ENCODE measurements around the gene PDE11A.
A peak's percentile ranks its signal among the peaks of the same experiment; 100 is the strongest.
"Not testable (repeated sequence)": the region's sequence is repeated elsewhere in the genome, so short reads cannot be mapped to it uniquely, and the experiment has no call there.

Gene PDE11A

DNA sequence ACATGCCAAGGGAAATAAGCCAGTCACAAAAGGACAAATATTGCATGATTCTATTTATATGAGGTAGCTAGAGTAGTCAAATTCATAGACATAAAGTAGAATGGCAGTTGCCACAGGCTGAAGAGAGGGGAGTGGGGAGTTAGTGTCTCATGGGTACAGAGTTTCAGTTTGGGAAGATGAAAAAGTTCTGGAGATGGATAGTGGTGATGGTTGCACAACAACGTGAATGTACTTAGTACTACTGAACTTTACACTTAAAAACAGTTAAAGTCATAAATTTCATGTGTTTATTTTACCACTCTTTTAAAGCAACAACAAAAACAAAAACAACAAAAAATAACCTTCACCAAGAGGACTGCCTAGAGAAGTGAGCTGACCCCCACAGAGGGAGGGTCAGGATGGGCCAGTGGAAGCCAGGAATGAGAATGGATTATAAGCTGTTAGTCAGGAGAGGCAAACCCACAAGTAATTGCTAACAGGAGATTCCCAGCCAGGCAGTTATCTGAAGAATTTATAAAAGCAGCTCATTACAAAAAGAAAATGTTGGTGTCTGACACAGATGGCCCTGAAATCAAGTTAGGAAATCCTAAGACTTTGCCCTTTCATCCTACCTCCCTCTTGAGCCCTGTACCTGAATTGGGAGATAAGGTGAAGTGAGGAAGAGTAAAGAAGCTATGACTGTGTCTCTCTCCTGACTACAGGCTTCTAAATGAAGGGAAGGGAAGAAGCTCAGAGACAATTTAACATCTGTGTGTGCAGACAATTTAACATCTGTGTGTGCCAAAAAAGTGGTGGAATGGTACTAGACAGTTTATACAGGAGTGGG, 263.4 kb downstream of the PDE11A start:
- TF ChIP-seq, protein P1, sequence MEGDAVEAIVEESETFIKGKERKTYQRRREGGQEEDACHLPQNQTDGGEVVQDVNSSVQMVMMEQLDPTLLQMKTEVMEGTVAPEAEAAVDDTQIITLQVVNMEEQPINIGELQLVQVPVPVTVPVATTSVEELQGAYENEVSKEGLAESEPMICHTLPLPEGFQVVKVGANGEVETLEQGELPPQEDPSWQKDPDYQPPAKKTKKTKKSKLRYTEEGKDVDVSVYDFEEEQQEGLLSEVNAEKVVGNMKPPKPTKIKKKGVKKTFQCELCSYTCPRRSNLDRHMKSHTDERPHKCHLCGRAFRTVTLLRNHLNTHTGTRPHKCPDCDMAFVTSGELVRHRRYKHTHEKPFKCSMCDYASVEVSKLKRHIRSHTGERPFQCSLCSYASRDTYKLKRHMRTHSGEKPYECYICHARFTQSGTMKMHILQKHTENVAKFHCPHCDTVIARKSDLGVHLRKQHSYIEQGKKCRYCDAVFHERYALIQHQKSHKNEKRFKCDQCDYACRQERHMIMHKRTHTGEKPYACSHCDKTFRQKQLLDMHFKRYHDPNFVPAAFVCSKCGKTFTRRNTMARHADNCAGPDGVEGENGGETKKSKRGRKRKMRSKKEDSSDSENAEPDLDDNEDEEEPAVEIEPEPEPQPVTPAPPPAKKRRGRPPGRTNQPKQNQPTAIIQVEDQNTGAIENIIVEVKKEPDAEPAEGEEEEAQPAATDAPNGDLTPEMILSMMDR (IDR thresholded peaks at IDR 0.05; ENCODE audit: low read depth, low read length), result no peak
- no peak for DNase-seq (ENCODE audit: extremely low read depth, low read depth)

DNA sequence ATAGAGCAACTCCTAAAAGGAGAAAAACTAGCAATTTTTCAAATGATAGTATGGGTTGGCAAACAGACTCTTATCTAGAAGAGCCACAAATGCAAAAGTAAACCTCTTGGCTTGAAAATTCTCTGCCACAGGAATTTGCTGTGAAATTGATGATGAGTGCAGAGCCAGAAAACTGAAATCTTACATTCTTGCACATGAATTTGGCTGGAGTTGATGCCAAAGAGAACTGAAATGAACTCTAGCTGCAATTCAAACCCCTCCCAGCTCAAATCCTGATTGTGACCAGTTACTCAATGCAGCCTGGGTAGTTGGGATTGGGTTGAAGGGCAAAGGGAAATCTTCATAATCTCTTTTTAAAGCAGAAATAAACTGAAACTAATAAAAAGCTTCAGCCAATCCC, 266.6 kb downstream of the PDE11A start:
- DNase-seq (ENCODE audit: extremely low read depth, low read depth), result no peak

DNA sequence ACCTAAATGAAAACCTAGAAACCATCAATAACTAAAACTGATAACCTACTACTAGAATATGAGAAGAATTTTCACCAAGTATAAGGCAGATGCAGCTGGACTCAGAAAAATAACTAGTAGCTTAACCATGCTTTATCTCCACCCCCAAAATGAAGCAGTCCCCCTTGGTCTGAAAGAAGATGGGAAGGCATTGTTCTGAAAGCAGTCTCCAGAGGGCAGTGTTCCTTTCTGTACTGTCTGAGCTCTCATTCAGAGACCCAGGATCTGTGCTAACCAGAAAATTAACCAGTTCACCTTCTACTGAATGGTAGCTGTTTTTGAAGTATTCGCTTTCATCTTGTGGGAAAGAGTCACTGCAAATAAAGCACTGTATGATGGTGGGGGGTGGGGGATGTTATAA, 273.0 kb downstream of the PDE11A start:
- TF ChIP-seq, protein P1 (IDR thresholded peaks at IDR 0.05; ENCODE audit: low read depth, low read length), result peak; percentile 55
- no peak for DNase-seq (ENCODE audit: extremely low read depth, low read depth)

More for the DNA sequence above, 266.6 kb downstream of the PDE11A start:
- TF ChIP-seq, protein P1 (IDR thresholded peaks at IDR 0.05; ENCODE audit: low read depth, low read length), result no peak

DNA sequence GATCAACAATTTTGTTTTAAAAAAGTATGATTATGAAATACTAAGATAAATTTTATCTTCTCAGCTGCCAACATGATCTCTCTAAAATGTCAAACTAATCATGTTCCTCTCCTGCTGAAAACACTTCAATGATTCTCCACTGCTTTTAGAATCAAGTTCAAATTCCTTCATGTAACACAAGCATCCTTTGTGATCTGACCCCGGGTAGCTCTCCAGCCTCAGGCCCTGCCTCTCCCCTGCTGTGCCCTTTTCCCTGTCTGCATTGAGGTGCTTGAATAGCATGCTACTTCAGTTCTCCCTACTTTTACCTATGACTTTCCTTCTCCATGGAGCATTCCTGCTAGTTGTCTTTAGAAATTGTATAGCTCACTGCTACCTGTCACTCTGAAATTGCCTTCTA, 274.8 kb downstream of the PDE11A start:
- TF ChIP-seq, protein P1 (IDR thresholded peaks at IDR 0.05; ENCODE audit: low read depth, low read length), result no peak
- DNase-seq (ENCODE audit: extremely low read depth, low read depth), result no peak

DNA sequence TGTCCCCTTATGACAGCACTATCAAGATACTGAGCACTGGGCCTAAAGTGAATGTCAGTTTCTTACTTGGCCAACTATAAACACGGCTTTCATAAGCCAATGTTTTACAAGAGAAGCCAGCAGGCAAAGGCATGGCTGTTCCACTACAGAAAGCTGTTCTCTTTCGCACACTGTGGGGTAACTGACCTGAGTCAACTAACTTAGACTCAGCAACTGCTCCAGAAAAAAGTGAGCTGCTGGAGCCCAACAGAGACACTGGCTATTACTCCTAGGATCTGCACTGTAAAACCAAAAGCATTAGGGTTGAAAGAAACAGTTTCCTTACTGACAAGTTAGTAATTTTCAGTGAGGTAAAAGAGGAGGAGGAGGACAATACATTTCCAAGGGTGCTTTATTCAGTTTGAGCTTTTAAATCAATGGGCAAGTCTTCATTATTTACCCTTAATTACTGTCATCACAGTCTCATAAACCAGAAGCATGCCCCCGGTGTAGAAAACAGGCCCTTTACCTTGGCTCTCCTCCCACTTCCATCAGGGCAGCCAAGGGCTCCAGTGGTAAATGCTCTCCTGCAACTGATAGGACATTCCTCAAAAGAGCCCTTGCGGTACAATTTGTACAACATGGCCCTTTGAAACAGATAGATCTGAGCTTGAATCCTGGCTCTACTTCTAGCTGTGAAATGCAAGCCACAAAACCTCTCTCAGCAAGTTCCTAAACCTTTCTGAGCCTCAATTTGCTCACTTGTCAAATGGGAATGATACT, 275.7 kb downstream of the PDE11A start:
- TF ChIP-seq, protein P1 (IDR thresholded peaks at IDR 0.05; ENCODE audit: low read depth, low read length), result no peak
- DNase-seq (ENCODE audit: extremely low read depth, low read depth), result no peak

DNA sequence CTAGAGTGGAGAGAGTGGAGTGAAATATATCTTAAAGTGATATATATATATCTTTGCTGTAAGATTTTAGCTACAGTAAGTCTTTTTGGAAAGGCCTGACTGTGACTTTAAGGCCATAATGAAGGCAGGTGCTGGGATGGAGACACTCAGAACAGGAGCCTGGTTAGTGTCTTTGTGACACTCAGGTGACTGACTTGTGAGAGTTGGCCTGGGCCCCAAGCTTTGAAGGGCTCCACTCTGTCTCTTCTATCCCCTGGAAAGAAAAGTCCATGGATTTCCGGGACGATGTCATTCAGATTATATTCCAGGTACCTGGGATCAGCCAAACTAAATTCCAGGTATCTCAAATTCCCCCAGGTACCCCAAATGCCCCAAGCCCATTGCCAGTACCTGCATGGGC, 276.6 kb downstream of the PDE11A start:
- TF ChIP-seq, protein P1 (IDR thresholded peaks at IDR 0.05; ENCODE audit: low read depth, low read length), result no peak
- DNase-seq (ENCODE audit: extremely low read depth, low read depth), result no peak

DNA sequence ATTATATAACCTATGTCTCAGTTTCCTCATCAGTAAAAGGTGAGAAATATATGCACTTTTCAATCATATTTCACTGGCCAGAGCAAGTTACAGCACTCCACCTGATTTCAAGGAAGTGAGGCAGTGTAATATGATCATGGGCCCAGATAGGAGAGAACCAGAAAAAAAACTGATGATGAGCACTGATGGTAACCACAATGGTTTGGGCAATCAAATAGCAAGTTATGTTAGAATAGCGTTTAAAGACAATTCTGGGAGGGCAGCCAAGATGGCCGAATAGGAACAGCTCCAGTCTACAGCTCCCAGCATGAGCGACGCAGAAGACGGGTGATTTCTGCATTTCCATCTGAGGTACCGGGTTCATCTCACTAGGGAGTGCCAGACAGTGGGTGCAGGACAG, 287.4 kb downstream of the PDE11A start:
- DNase-seq (ENCODE audit: extremely low read depth, low read depth), result not testable (repeated sequence)

Data from AG09319 (cell line).